WERI-Rb-1 (cell line): ENCODE data around the gene KRTAP4-1.
"Not testable (repeated sequence)": the region's sequence is repeated elsewhere in the genome, so short reads cannot be mapped to it uniquely, and the experiment has no call there.

Source experiments
- DNase-seq: peaks from one replicate; pipeline ENCODE4 v3.0.0-alpha.2; 2020
- H3K27ac ChIP-seq: fragments of 250-450 bp; sonication (Bioruptor Pico); 2 replicates; pipeline ENCODE4 v1.5.1; 2020; ENCODE audit warnings: mild to moderate bottlenecking, moderate library complexity
- H3K27me3 ChIP-seq: fragments of 250-450 bp; sonication (Bioruptor Pico); 2 replicates; pipeline ENCODE4 v1.5.1; 2021; ENCODE audit warnings: mild to moderate bottlenecking, low read depth, moderate library complexity; ENCODE audit not compliant: insufficient read depth, severe bottlenecking
- H3K36me3 ChIP-seq: fragments of 250-450 bp; sonication (Bioruptor Pico); 2 replicates; pipeline ENCODE4 v1.5.1; 2020; ENCODE audit warnings: mild to moderate bottlenecking, moderate library complexity
- H3K4me3 ChIP-seq: 2 replicates; pipeline ENCODE4 v1.5.1; 2011; ENCODE audit warnings: low read depth, mild to moderate bottlenecking, control low read depth, low read length
- H3K9me3 ChIP-seq: fragments of 250-450 bp; sonication (Bioruptor Pico); 2 replicates; pipeline ENCODE4 v1.5.1; 2021; ENCODE audit warnings: mild to moderate bottlenecking, moderate library complexity; ENCODE audit not compliant: severe bottlenecking
- CTCF ChIP-seq: IDR thresholded peaks from 2 replicates; pipeline ENCODE4 v1.5.1; 2011; ENCODE audit warnings: low read depth, mild to moderate bottlenecking, control low read depth, inconsistent platforms, low read length

The KRTAP4-1 gene

GRCh38 chr17:41150026-41150425 is 34.7 kb downstream of the KRTAP4-1 start:
- H3K4me3 ChIP-seq: no peak overlapping the region
- no peak for TF ChIP-seq CTCF
- no peaks in the 10 kb centered on the region for H3K9me3 ChIP-seq
- H3K36me3 ChIP-seq: no peaks in the 10 kb centered on the region
- H3K27me3 ChIP-seq: peaks cover 90% of the 10 kb centered on the region
- H3K27ac ChIP-seq: no peak overlapping the region
- DNase-seq: no peak

GRCh38 chr17:41149652-41149985 is 35.1 kb downstream of the KRTAP4-1 start, which contains the start of gene KRTAP4-5:
TSS of gene KRTAP4-5 (minus strand) at chr17:41149825. CDS start at chr17:41149767, 58 bp downstream.
- TF ChIP-seq CTCF: no peak
- Histone ChIP-seq H3K27me3 (peaks cover 90% of the 10 kb centered on the region), H3K4me3 (no peak within 1 kb of the TSS), H3K27ac (no peak within 1 kb of the TSS), H3K36me3 (no peaks in the 10 kb centered on the region), H3K9me3 (no peaks in the 10 kb centered on the region)
- no peak for DNase-seq

- not testable (repeated sequence) for H3K27ac ChIP-seq, DNase-seq, H3K9me3 ChIP-seq, H3K36me3 ChIP-seq, H3K4me3 ChIP-seq
- peaks cover 90% of the 10 kb centered on the region for H3K27me3 ChIP-seq
Observed at GRCh38 chr17:41148971-41149651, 35.6 kb downstream of the KRTAP4-1 start.

- no peak for TF ChIP-seq CTCF
- H3K9me3 ChIP-seq: no peaks in the 10 kb centered on the region
- no peak overlapping the region for H3K4me3 ChIP-seq
- DNase-seq: no peak
- H3K27ac ChIP-seq: no peak overlapping the region
- no peaks in the 10 kb centered on the region for H3K36me3 ChIP-seq
- peaks cover 87% of the 10 kb centered on the region for H3K27me3 ChIP-seq
Observed at GRCh38 chr17:41147531-41148204, 37.0 kb downstream of the KRTAP4-1 start.

- H3K27ac ChIP-seq: no peak overlapping the region
- peaks cover 86% of the 10 kb centered on the region for H3K27me3 ChIP-seq
- H3K36me3 ChIP-seq: no peaks in the 10 kb centered on the region
- no peak for TF ChIP-seq CTCF
- DNase-seq: no peak
- H3K9me3 ChIP-seq: peaks cover 8% of the 10 kb centered on the region
- H3K4me3 ChIP-seq: no peak overlapping the region
Observed at GRCh38 chr17:41145261-41145660, 39.5 kb downstream of the KRTAP4-1 start.

- no peak overlapping the region for H3K4me3 ChIP-seq
- no peaks in the 10 kb centered on the region for H3K36me3 ChIP-seq
- peaks cover 82% of the 10 kb centered on the region for H3K27me3 ChIP-seq
- DNase-seq: no peak
- no peak for TF ChIP-seq CTCF
- no peak overlapping the region for H3K27ac ChIP-seq
- peaks cover 10% of the 10 kb centered on the region for H3K9me3 ChIP-seq
Observed at GRCh38 chr17:41144846-41145245, 39.9 kb downstream of the KRTAP4-1 start.
